ENCODE measurements around the gene CHD5.

DNA sequence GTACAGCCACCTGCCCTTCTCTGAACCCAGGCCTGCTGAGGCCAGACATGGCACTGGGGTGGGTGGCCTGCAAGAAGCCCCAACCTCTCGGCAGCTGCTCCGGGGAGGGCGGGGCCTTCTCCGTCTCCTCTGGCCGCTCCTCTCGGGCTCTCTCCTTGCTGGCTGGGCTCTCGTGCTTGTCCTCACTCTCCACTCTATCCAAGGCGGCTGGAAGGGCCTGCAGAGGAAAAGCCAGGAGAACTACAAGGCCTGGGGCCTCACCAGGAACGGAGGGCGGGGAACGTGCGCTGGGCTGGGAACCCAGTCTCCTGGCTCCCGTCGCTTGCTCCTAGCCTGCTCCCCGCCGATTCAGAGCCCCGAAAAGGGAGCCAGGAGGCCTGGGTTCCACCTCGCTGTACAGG, 59.1 kb downstream of the CHD5 start:
- TF ChIP-seq, protein P1, sequence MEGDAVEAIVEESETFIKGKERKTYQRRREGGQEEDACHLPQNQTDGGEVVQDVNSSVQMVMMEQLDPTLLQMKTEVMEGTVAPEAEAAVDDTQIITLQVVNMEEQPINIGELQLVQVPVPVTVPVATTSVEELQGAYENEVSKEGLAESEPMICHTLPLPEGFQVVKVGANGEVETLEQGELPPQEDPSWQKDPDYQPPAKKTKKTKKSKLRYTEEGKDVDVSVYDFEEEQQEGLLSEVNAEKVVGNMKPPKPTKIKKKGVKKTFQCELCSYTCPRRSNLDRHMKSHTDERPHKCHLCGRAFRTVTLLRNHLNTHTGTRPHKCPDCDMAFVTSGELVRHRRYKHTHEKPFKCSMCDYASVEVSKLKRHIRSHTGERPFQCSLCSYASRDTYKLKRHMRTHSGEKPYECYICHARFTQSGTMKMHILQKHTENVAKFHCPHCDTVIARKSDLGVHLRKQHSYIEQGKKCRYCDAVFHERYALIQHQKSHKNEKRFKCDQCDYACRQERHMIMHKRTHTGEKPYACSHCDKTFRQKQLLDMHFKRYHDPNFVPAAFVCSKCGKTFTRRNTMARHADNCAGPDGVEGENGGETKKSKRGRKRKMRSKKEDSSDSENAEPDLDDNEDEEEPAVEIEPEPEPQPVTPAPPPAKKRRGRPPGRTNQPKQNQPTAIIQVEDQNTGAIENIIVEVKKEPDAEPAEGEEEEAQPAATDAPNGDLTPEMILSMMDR (IDR thresholded peaks at IDR 0.05; ENCODE audit: low read length): no peak
- TF ChIP-seq EZH2 (optimal IDR thresholded peaks at IDR 0.05; ENCODE audit: low read depth, low read length) (no peak), EZH2phosphoT487 (IDR thresholded peaks at IDR 0.05; ENCODE audit: low read length) (no peak)

All from MM.1S (cell line).